ENCODE data around the gene RAB44. TPM values are rescaled to one million over a fixed set of nuclear protein-coding genes. Genes with fewer than 3 reads are reported as not detected.

The RAB44 gene
- total and polyA plus RNA-seq, 9 donors: 0.04 to 0.15 (median 0.12) TPM; not detected in 3

DNA sequence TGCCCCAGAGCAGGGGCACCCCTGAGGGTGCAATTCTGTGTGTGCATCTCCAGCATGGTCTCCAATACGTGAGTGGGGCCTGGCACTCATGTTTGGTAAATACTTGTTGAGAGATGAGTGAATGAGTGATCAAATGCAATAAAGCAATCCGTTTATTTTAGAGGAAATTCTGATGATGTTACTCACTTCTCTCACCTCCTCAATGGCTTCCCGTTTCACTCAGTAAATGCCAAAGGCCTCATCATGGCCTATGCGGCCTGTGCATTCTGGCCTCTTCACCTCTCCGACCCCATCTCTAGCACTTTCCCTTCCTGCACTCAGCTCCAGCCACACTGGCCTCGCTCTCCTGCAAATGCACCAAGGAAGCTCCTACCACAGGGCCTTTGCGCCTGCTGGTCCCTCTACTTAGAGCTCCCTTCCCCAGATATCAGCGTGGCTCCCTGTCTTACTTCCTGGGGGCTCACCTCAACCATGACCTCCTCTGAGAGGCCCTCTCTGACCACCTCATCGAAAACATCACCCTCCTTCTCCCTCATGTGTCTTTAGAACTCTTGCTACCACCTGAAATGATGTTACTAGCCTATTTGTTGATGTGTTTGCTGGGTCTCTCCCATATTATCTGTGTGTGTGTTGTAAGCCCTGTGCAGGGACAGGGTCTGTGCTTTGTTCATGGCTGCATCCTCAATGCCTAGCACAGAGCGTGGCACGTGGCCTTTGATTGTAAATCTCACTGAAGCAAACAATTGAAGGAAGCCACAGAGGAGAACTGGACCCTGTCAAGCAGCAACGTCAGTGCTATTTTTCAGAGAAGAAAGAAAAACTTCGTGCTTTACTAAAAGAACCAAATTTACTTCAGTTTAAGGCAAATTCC, 42.6 kb downstream of the RAB44 start:
- WGBS, 3 donors: 76 to 77% (median 76%) methylated on average over 13 of the region's 13 CpGs

DNA sequence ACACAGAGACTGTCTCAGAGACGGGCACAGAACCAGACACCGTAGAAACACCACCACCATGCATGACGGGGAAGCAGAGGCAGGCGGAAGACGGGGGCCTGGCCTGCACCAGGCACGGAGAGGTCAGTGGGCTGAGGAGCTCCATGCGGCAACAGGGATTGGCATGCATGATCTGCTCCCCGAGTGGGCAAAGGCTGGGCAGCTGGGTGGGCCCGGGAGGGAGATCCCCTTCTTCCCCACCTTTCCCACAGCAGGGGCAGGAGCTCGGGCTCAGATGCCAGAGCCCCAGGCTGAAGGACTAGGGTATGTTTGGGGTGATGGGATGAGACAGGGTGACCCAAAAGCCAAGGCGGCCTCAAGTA, 43.2 kb downstream of the RAB44 start:
- intact Hi-C loops (cut with DNase I): loop anchor here in 1 of 4 donors (10.0 kb wide), 1 partner anchor 126 kb away; no protein-coding TSS in a partner anchor
- no peaks in the 10 kb centered on the region for H3K27me3 ChIP-seq
- no peak overlapping the region for H3K27ac ChIP-seq
- H3K9me3 ChIP-seq: no peaks in the 10 kb centered on the region
- DNase-seq: no peak
- H3K4me1 ChIP-seq (ENCODE audit: insufficient read depth): peaks cover under 1% of the 10 kb centered on the region
- H3K36me3 ChIP-seq: no peaks in the 10 kb centered on the region
- 83 to 89% (median 89%) methylated on average over 11 of the region's 11 CpGs for WGBS, 3 donors
- TF ChIP-seq POLR2A (IDR thresholded peaks at IDR 0.05) (no peak), EP300 (IDR thresholded peaks at IDR 0.05) (no peak)
- TF ChIP-seq, protein P1, sequence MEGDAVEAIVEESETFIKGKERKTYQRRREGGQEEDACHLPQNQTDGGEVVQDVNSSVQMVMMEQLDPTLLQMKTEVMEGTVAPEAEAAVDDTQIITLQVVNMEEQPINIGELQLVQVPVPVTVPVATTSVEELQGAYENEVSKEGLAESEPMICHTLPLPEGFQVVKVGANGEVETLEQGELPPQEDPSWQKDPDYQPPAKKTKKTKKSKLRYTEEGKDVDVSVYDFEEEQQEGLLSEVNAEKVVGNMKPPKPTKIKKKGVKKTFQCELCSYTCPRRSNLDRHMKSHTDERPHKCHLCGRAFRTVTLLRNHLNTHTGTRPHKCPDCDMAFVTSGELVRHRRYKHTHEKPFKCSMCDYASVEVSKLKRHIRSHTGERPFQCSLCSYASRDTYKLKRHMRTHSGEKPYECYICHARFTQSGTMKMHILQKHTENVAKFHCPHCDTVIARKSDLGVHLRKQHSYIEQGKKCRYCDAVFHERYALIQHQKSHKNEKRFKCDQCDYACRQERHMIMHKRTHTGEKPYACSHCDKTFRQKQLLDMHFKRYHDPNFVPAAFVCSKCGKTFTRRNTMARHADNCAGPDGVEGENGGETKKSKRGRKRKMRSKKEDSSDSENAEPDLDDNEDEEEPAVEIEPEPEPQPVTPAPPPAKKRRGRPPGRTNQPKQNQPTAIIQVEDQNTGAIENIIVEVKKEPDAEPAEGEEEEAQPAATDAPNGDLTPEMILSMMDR (IDR thresholded peaks at IDR 0.05): no peak
- H3K4me3 ChIP-seq: no peak overlapping the region

More for the DNA sequence above, 42.6 kb downstream of the RAB44 start:
- peaks cover 5% of the 10 kb centered on the region for H3K4me1 ChIP-seq (ENCODE audit: insufficient read depth)
- H3K27me3 ChIP-seq: no peaks in the 10 kb centered on the region
- no peaks in the 10 kb centered on the region for H3K36me3 ChIP-seq
- H3K9me3 ChIP-seq: no peaks in the 10 kb centered on the region
- no peak for DNase-seq
- no peak overlapping the region for H3K27ac ChIP-seq
- TF ChIP-seq, protein P1 (IDR thresholded peaks at IDR 0.05): no peak
- TF ChIP-seq POLR2A (IDR thresholded peaks at IDR 0.05) (no peak), EP300 (IDR thresholded peaks at IDR 0.05) (no peak)
- H3K4me3 ChIP-seq: no peak overlapping the region
- intact Hi-C loops (cut with DNase I): loop anchor here in 1 of 4 donors (10.0 kb wide), 1 partner anchor 125 kb away; no protein-coding TSS in a partner anchor

DNA sequence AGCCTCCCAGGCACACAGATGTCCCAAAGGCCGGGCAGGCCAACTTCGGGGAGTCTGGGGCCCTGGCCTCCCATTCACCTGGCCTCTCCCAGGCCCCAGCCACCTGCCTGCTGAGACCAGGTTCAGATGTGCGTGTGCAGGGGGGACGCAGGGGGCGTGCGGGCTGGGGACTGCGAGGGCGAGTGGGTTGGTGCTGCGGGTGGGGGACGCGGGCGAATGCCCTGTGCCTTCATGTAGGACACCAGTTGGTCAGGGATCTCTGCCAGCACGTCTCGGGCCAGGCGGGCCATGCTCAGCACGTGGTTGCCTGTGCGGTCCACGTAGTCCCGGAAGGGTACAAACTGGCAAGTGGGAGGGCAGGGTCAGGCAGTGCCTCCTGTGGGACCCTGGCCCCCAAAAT, 44.5 kb downstream of the RAB44 start:
- Histone ChIP-seq H3K27ac (no peak overlapping the region), H3K27me3 (no peaks in the 10 kb centered on the region), H3K36me3 (no peaks in the 10 kb centered on the region), H3K9me3 (no peaks in the 10 kb centered on the region), H3K4me1 (ENCODE audit: insufficient read depth) (no peaks in the 10 kb centered on the region), H3K4me3 (no peak overlapping the region)
- TF ChIP-seq POLR2A (IDR thresholded peaks at IDR 0.05) (no peak), EP300 (IDR thresholded peaks at IDR 0.05) (no peak)
- TF ChIP-seq, protein P1 (IDR thresholded peaks at IDR 0.05): no peak
- DNase-seq: no peak
- intact Hi-C loops (cut with DNase I): loop anchor here in 1 of 4 donors (10.0 kb wide), 1 partner anchor 127 kb away; no protein-coding TSS in a partner anchor
- 88 to 92% (median 89%) methylated on average over 19 of the region's 19 CpGs for WGBS, 3 donors

- Histone ChIP-seq H3K4me1 (ENCODE audit: insufficient read depth) (no peaks in the 10 kb centered on the region), H3K9me3 (no peaks in the 10 kb centered on the region), H3K27me3 (no peaks in the 10 kb centered on the region), H3K4me3 (no peak overlapping the region), H3K36me3 (no peaks in the 10 kb centered on the region), H3K27ac (no peak overlapping the region)
- intact Hi-C loops (cut with DNase I): loop anchor here in 1 of 4 donors (10.0 kb wide), 1 partner anchor 128 kb away; no protein-coding TSS in a partner anchor
- DNase-seq: no peak
- 73 to 75% (median 74%) methylated on average over 5 of the region's 5 CpGs for WGBS, 3 donors
- TF ChIP-seq EP300 (IDR thresholded peaks at IDR 0.05) (no peak), POLR2A (IDR thresholded peaks at IDR 0.05) (no peak)
- TF ChIP-seq, protein P1 (IDR thresholded peaks at IDR 0.05): no peak
These were observed 45.4 kb downstream of the RAB44 start for GRCh38 chr6:36743032-36743431.
